GM12875 (cell line): ENCODE results near the gene MTMR10.

Source experiments
- H3K4me3 ChIP-seq: one replicate; pipeline ENCODE4 v1.5.1; 2011; ENCODE audit warnings: low read depth, low read length, control low read depth
- CTCF ChIP-seq: IDR thresholded peaks from 2 replicates; pipeline ENCODE4 v1.5.1; 2011; ENCODE audit warnings: low read depth, mild to moderate bottlenecking, control low read depth, inconsistent platforms, low read length, moderate library complexity, borderline replicate concordance; ENCODE audit not compliant: insufficient read depth

The MTMR10 gene

GRCh38 chr15:30913761-30914160 lies 77.7 kb downstream of the MTMR10 start:
- H3K4me3 ChIP-seq: no peak overlapping the region
- TF ChIP-seq CTCF: no peak

GRCh38 chr15:30906366-30906765 lies 85.1 kb downstream of the MTMR10 start:
- no peak for TF ChIP-seq CTCF
- no peak overlapping the region for H3K4me3 ChIP-seq

GRCh38 chr15:30905821-30906220 lies 85.6 kb downstream of the MTMR10 start:
- H3K4me3 ChIP-seq: no peak overlapping the region
- no peak for TF ChIP-seq CTCF

- no peak for TF ChIP-seq CTCF
- no peak overlapping the region for H3K4me3 ChIP-seq
Observed at GRCh38 chr15:30904812-30905211, 86.6 kb downstream of the MTMR10 start.

- H3K4me3 ChIP-seq: peak within 1 kb of the TSS; percentile 83
- TF ChIP-seq CTCF: no peak
Observed at GRCh38 chr15:30903497-30904187, 87.8 kb downstream of the MTMR10 start, which contains the start of gene FAN1. FAN1 (plus strand) TSS chr15:30903915; CDS start chr15:30904664, 749 bp downstream.

- no peak for TF ChIP-seq CTCF
- H3K4me3 ChIP-seq: no peak overlapping the region
Observed at GRCh38 chr15:30901889-30902288, 89.5 kb downstream of the MTMR10 start.

GRCh38 chr15:30896211-30896606 lies 95.2 kb downstream of the MTMR10 start:
- H3K4me3 ChIP-seq: no peak overlapping the region
- TF ChIP-seq CTCF: no peak
